Mesothelial cell of epicardium (in vitro differentiated cells): ENCODE data around the gene MPV17L2. TPM values are rescaled to one million over a fixed set of nuclear protein-coding genes. Genes with fewer than 3 reads are reported as not detected.

Source experiments
- DNase-seq, 2 experiments: peaks; one replicate each; pipeline ENCODE4 v3.0.0; 2021; ENCODE audit warnings: low spot score in 2 of 2; ENCODE audit not compliant: unreplicated experiment in 2 of 2
- H3K27ac Mint-ChIP-seq: 2 replicates; pipeline ENCODE4 v1.8.0; 2021; ENCODE audit warnings: mixed read lengths
- H3K27me3 Mint-ChIP-seq: 2 replicates; pipeline ENCODE4 v1.8.0; 2021; ENCODE audit warnings: low read depth, mixed read lengths
- H3K36me3 Mint-ChIP-seq: 2 replicates; pipeline ENCODE4 v1.8.0; 2021; ENCODE audit warnings: mixed read lengths
- H3K4me1 Mint-ChIP-seq: 2 replicates; pipeline ENCODE4 v1.8.0; 2021; ENCODE audit warnings: mixed read lengths
- H3K4me3 Mint-ChIP-seq: 2 replicates; pipeline ENCODE4 v1.8.0; 2021; ENCODE audit warnings: mild to moderate bottlenecking, moderate library complexity, mixed read lengths
- H3K9me3 Mint-ChIP-seq: 2 replicates; pipeline ENCODE4 v1.8.0; 2021; ENCODE audit warnings: mixed read lengths
- total RNA-seq: library from RNA; stranded (reverse); gene quantifications from 3 replicates; pipeline ENCODE4 v1.2.1, GENCODE V29; 2021
- TF ChIP-seq, protein P1 (sequence below): fragments of 200-600 bp; sonication (generic); IDR thresholded peaks from one replicate; pipeline ENCODE4 v1.5.0; 2021; ENCODE audit warnings: antibody characterized with exemption; ENCODE audit not compliant: unreplicated experiment

The MPV17L2 gene
- total RNA-seq, 1 donor from 2014 or later, result 8.2 TPM

DNA sequence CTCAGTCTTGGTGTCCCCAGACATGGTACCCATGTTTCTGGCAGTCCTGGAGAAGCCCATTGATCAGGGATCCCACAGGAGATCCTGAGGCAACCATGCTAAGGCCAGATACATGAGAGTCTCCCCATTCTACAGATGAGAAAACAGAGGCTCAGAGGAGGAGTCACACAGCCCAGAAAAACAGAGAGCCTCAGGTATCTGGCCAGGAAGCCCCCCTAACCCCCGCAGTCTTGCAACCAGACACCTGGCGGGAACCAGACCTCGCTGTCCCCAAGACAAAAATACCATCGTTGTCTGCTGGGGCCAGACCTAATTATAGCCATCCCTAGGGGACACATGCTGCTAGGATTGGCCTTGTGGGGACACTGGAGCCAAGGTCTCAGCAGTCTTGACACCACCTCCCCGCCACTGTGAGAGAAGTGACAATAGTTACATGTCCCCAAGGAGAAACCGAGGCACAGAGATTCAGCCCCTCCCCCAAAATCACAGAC is 34.8 kb downstream of the MPV17L2 start:
- TF ChIP-seq, protein P1, sequence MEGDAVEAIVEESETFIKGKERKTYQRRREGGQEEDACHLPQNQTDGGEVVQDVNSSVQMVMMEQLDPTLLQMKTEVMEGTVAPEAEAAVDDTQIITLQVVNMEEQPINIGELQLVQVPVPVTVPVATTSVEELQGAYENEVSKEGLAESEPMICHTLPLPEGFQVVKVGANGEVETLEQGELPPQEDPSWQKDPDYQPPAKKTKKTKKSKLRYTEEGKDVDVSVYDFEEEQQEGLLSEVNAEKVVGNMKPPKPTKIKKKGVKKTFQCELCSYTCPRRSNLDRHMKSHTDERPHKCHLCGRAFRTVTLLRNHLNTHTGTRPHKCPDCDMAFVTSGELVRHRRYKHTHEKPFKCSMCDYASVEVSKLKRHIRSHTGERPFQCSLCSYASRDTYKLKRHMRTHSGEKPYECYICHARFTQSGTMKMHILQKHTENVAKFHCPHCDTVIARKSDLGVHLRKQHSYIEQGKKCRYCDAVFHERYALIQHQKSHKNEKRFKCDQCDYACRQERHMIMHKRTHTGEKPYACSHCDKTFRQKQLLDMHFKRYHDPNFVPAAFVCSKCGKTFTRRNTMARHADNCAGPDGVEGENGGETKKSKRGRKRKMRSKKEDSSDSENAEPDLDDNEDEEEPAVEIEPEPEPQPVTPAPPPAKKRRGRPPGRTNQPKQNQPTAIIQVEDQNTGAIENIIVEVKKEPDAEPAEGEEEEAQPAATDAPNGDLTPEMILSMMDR, result no peak
- Mint-ChIP-seq H3K4me1 (peaks cover 21% of the 10 kb centered on the region), H3K27me3 (peaks cover 64% of the 10 kb centered on the region)

DNA sequence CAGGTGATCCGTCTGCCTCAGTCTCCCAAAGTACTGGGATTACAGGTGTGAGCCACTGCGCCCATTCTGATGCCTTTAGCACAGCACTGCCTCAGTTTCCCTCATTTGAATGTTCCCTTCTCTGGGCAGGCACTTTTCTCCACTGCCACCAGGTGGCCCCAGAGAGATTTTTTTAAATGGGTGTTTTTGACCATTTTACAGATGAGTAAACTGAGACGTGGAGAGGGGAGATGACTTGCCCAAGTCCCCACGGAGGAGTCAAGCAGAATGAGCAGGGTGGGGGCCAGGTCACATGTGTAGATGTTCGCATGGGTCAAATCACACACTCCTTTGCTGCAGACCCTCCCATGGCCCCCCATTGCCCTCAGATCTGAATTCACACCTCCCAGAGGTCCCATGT is 36.5 kb downstream of the MPV17L2 start:
- peaks cover 6% of the 10 kb centered on the region for H3K9me3 Mint-ChIP-seq
- DNase-seq, result no peak
- H3K4me3 Mint-ChIP-seq, result no peak overlapping the region
- TF ChIP-seq, protein P1, result peak; percentile 75
- peaks cover 19% of the 10 kb centered on the region for H3K4me1 Mint-ChIP-seq
- H3K27me3 Mint-ChIP-seq, result peaks cover 72% of the 10 kb centered on the region
- H3K27ac Mint-ChIP-seq, result no peak overlapping the region
- H3K36me3 Mint-ChIP-seq, result no peaks in the 10 kb centered on the region

More for the DNA sequence above, 34.8 kb downstream of the MPV17L2 start:
- Mint-ChIP-seq H3K4me3 (no peak overlapping the region), H3K9me3 (no peaks in the 10 kb centered on the region), H3K36me3 (no peaks in the 10 kb centered on the region), H3K27ac (no peak overlapping the region)
- DNase-seq, result no peak

GRCh38 chr19:18229915-18230314 is 36.9 kb downstream of the MPV17L2 start:
- Mint-ChIP-seq H3K27ac (no peak overlapping the region), H3K9me3 (peaks cover 6% of the 10 kb centered on the region), H3K4me3 (no peak overlapping the region), H3K27me3 (peaks cover 72% of the 10 kb centered on the region), H3K4me1 (peaks cover 15% of the 10 kb centered on the region), H3K36me3 (no peaks in the 10 kb centered on the region)
- DNase-seq, result no peak
- TF ChIP-seq, protein P1, result no peak

DNA sequence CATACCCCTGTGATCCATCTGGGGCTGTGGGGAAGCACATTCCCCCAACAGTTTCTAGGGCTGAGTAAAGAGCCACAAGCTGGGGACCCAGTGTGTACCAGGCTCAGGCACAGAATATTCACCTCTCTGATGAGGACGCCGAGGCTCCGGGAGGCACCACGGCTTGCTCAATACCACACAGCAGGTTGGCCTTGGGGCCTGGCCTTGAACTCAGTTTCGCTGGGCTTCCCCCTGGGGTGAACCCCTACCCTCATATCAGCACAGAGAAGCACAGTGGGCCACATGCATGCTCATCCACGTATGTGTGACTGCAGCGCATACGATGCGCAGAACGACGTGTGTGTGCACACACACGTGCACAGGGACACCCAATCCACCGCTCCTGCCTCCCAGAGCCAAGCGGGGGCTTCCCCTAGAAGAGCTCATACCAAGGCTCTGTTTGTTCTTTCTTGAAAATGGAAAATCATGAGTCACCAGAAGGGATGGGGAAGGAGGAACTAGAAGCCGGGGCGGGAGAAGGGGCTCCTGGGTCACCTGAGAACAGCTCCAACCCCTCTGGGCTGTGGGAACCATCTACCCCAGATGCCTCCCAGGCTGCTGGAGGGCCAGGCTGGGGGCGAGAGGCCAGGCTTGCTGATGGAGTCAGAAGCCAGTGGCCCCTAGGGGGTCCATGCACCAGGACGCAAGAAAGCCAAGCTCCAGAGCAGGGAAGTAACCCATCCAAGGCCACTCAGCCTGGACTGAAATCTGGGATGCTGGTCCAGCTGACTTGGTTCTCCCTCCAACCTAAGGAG is 38.1 kb downstream of the MPV17L2 start:
- Mint-ChIP-seq H3K27me3 (peaks cover 71% of the 10 kb centered on the region), H3K27ac (no peak overlapping the region), H3K4me3 (no peak overlapping the region), H3K9me3 (peaks cover 6% of the 10 kb centered on the region), H3K36me3 (no peaks in the 10 kb centered on the region), H3K4me1 (peaks cover 7% of the 10 kb centered on the region)
- no peak for DNase-seq
- TF ChIP-seq, protein P1, result no peak

DNA sequence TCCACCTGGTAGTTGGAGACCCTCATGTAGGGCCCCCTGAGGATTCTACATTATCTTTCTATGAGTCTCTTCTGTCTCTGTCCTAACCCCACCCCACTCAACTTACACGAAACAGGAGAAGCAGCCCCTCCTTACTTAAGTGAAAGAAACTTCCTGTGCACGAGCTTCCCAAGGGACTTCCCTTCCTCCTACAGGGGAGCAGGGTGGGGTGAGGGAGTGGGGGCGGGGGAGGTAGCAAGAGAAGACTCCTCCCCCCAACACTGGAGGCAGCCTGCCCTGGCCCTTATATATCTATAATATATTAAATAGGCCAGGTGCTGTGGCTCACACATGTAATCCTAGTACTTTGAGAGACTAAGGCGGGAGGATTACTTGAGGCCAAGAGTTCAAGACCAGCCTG is 38.8 kb downstream of the MPV17L2 start:
- TF ChIP-seq, protein P1, result no peak
- Mint-ChIP-seq H3K27me3 (peaks cover 71% of the 10 kb centered on the region), H3K4me1 (peaks cover 7% of the 10 kb centered on the region), H3K36me3 (no peaks in the 10 kb centered on the region), H3K27ac (no peak overlapping the region), H3K9me3 (peaks cover 6% of the 10 kb centered on the region), H3K4me3 (no peak overlapping the region)
- no peak for DNase-seq
